Measurements from ENCODE around the gene PARP4.

Gene PARP4

DNA sequence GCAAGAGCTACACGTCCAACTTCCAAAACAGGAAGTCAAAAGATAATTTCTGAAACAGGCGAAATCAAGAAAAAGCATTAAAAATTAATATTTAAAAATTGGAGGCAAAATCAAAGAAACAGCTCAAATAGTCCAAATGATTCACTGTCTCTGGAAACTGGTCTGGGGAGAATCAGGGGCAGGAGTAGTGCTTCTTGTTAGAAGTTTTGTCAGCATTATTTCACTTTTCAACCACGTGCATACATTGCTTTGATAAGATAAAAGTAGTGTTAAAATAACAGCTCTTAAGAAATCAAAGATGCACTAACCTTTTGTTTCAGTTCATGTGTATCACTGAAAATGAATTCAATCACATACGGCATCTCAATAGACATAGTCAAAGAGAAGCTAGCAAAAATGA lies 53.8 kb downstream of the PARP4 start:
- Histone ChIP-seq H3K4me2 (peak overlapping the region; percentile 53; the same call in 1 of the 2 replicates), H3K27me3 (ENCODE audit: insufficient read depth, low read depth) (no peaks in the 10 kb centered on the region), H3K4me1 (ENCODE audit: low read depth, poor library complexity, severe bottlenecking) (peaks cover 29% of the 10 kb centered on the region), H3K27ac (no peak overlapping the region), H3K4me3 (IDR thresholded peaks at IDR 0.05; ENCODE audit: insufficient read depth, low read depth, low read length) (no peak overlapping the region), H3K36me3 (ENCODE audit: insufficient read depth) (no peaks in the 10 kb centered on the region), H3K9ac (no peak overlapping the region), H4K20me1 (ENCODE audit: insufficient read depth) (no peaks in the 10 kb centered on the region), H3K79me2 (ENCODE audit: insufficient read depth, low read depth) (no peaks in the 10 kb centered on the region), H2AFZ (ENCODE audit: low read depth) (no peak overlapping the region)
- TF ChIP-seq, protein P1, sequence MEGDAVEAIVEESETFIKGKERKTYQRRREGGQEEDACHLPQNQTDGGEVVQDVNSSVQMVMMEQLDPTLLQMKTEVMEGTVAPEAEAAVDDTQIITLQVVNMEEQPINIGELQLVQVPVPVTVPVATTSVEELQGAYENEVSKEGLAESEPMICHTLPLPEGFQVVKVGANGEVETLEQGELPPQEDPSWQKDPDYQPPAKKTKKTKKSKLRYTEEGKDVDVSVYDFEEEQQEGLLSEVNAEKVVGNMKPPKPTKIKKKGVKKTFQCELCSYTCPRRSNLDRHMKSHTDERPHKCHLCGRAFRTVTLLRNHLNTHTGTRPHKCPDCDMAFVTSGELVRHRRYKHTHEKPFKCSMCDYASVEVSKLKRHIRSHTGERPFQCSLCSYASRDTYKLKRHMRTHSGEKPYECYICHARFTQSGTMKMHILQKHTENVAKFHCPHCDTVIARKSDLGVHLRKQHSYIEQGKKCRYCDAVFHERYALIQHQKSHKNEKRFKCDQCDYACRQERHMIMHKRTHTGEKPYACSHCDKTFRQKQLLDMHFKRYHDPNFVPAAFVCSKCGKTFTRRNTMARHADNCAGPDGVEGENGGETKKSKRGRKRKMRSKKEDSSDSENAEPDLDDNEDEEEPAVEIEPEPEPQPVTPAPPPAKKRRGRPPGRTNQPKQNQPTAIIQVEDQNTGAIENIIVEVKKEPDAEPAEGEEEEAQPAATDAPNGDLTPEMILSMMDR (conservative IDR thresholded peaks at IDR 0.05; ENCODE audit: low read depth, low read length) = no peak

DNA sequence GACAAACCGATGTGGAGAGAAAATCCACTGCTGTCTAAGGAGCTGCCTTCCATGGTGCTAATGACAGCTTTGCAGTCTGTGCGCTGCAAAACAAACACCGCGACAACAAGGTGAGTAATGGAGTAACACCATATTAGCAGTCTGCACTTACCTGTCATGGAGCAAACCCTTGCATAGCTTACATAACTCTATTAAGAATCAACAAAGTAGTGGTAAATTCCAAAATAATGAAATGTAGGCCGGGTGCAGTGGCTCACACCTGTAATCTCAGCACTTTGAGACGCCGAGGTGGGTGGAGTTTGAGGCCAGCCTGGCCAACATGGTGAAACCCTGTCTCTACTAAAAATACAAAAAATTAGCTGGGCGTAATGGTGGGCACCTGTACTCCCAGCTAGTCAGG lies 56.2 kb downstream of the PARP4 start:
- no peak overlapping the region for H2AFZ ChIP-seq (ENCODE audit: low read depth)
- no peaks in the 10 kb centered on the region for H3K27me3 ChIP-seq (ENCODE audit: insufficient read depth, low read depth)
- H3K27ac ChIP-seq = no peak overlapping the region
- TF ChIP-seq, protein P1 (conservative IDR thresholded peaks at IDR 0.05; ENCODE audit: low read depth, low read length) = no peak
- peaks cover 29% of the 10 kb centered on the region for H3K4me1 ChIP-seq (ENCODE audit: low read depth, poor library complexity, severe bottlenecking)
- no peaks in the 10 kb centered on the region for H3K79me2 ChIP-seq (ENCODE audit: insufficient read depth, low read depth)
- H3K36me3 ChIP-seq (ENCODE audit: insufficient read depth) = no peaks in the 10 kb centered on the region
- no peak overlapping the region for H3K4me3 ChIP-seq (IDR thresholded peaks at IDR 0.05; ENCODE audit: insufficient read depth, low read depth, low read length)
- H3K4me2 ChIP-seq = no peak overlapping the region
- H3K9ac ChIP-seq = no peak overlapping the region
- H4K20me1 ChIP-seq (ENCODE audit: insufficient read depth) = no peaks in the 10 kb centered on the region

DNA sequence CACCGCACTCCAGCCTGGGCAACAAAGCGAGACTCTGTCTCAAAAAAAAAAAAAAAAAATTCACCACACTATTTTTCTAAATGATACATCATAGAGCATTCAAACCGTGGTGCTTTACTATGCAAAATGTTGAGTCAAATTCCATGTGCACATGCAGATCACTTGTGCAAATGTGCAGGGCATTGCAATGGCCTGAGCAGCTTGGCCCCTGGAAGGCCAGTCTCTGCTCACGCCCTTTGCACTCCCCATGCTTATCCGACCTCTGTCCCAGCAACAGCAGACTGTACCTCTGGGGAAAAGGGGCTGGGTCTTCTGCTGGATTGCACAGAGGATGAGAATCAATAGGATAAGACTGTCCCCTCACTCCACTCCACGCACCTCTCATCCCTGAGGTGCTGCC lies 58.5 kb downstream of the PARP4 start:
- peaks cover 19% of the 10 kb centered on the region for H3K4me1 ChIP-seq (ENCODE audit: low read depth, poor library complexity, severe bottlenecking)
- no peak overlapping the region for H3K9ac ChIP-seq
- no peak overlapping the region for H3K4me3 ChIP-seq (IDR thresholded peaks at IDR 0.05; ENCODE audit: insufficient read depth, low read depth, low read length)
- TF ChIP-seq, protein P1 (conservative IDR thresholded peaks at IDR 0.05; ENCODE audit: low read depth, low read length) = no peak
- H3K27me3 ChIP-seq (ENCODE audit: insufficient read depth, low read depth) = no peaks in the 10 kb centered on the region
- no peaks in the 10 kb centered on the region for H3K36me3 ChIP-seq (ENCODE audit: insufficient read depth)
- no peak overlapping the region for H3K27ac ChIP-seq
- no peak overlapping the region for H3K4me2 ChIP-seq
- no peaks in the 10 kb centered on the region for H4K20me1 ChIP-seq (ENCODE audit: insufficient read depth)
- no peaks in the 10 kb centered on the region for H3K79me2 ChIP-seq (ENCODE audit: insufficient read depth, low read depth)
- no peak overlapping the region for H2AFZ ChIP-seq (ENCODE audit: low read depth)

DNA sequence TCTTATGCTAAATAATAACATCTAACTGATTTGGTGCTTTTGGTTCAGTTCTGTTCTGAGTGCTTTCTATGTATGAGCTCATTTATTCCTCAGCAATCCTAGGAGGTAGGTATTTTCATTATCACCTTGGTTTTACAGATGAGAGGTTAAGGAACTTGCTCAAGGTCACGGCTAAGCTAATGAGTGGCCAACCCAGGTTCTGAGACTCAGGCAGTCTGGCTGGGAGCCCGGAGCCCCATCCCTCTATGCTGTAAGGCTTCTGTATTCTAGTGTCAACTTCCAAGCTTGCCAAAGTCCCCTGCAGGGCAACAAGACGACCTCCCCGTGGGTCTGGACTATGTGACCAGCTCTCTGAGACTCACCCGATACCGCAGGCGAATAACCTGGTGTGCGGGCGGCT lies 60.5 kb downstream of the PARP4 start:
- no peak overlapping the region for H2AFZ ChIP-seq (ENCODE audit: low read depth)
- no peaks in the 10 kb centered on the region for H4K20me1 ChIP-seq (ENCODE audit: insufficient read depth)
- no peak overlapping the region for H3K4me2 ChIP-seq
- TF ChIP-seq, protein P1 (conservative IDR thresholded peaks at IDR 0.05; ENCODE audit: low read depth, low read length) = no peak
- peaks cover 3% of the 10 kb centered on the region for H3K4me1 ChIP-seq (ENCODE audit: low read depth, poor library complexity, severe bottlenecking)
- H3K27me3 ChIP-seq (ENCODE audit: insufficient read depth, low read depth) = no peaks in the 10 kb centered on the region
- H3K27ac ChIP-seq = no peak overlapping the region
- H3K9ac ChIP-seq = no peak overlapping the region
- no peaks in the 10 kb centered on the region for H3K36me3 ChIP-seq (ENCODE audit: insufficient read depth)
- H3K79me2 ChIP-seq (ENCODE audit: insufficient read depth, low read depth) = no peaks in the 10 kb centered on the region
- H3K4me3 ChIP-seq (IDR thresholded peaks at IDR 0.05; ENCODE audit: insufficient read depth, low read depth, low read length) = no peak overlapping the region

Measured in KMS-11 (cell line).